C4-2B (cell line): Measurements from ENCODE around the gene DAPK1.

Experiments
- ZFX ChIP-seq: fragments of 450-650 bp; IDR thresholded peaks from 2 replicates; pipeline ENCODE4 v1.6.1; 2017
- TF ChIP-seq, protein P1 (sequence below): fragments of 450-650 bp; conservative IDR thresholded peaks from 2 replicates; pipeline ENCODE4 v1.5.1; 2017; ENCODE audit warnings: mild to moderate bottlenecking

DNA sequence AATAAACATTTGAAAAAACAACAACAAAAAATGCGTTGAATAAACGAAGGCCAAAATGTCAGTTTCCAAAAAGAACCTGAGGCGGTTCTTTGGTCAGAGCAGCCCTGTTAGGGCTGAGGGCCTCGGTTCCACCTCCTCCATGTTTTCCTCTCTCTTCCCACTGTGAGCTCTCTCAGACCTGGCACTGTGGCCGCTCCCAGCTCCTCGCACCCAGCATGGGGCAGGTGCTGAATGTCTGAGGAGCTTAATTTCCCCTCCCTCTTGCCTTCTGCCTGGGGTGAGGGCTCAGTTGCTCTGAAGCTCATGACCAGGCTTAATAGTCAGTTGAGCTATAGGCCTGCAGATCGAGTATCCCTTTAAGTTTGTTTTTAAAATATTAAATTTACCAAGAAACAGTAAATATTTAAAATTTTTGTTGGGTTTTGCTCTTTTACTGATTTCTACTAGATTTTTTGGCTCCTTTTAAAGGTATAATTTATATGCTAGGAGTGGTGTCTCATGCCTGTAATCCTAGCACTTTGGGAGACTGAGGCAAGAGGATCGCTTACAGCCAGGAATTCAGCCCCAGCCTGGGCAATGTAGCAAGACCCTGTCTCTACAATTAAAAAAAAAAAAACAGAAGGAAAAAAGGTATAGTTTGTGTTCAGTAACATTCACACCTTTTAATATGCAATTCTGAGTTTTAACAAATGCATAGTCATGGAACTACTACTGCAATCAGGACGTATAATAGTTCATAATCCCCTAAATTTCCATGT, 28.1 kb downstream of the DAPK1 start:
- TF ChIP-seq, protein P1, sequence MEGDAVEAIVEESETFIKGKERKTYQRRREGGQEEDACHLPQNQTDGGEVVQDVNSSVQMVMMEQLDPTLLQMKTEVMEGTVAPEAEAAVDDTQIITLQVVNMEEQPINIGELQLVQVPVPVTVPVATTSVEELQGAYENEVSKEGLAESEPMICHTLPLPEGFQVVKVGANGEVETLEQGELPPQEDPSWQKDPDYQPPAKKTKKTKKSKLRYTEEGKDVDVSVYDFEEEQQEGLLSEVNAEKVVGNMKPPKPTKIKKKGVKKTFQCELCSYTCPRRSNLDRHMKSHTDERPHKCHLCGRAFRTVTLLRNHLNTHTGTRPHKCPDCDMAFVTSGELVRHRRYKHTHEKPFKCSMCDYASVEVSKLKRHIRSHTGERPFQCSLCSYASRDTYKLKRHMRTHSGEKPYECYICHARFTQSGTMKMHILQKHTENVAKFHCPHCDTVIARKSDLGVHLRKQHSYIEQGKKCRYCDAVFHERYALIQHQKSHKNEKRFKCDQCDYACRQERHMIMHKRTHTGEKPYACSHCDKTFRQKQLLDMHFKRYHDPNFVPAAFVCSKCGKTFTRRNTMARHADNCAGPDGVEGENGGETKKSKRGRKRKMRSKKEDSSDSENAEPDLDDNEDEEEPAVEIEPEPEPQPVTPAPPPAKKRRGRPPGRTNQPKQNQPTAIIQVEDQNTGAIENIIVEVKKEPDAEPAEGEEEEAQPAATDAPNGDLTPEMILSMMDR = no peak
- no peak for TF ChIP-seq ZFX
